Medulla oblongata (tissue), 1 donor: Measurements from ENCODE around the gene ACSS1.

ENCODE experiments used
- DNase-seq: peaks from one replicate; pipeline ENCODE4 v3.0.0-alpha.2; 2015; ENCODE audit errors: extremely low spot score

The ACSS1 gene

GRCh38 chr20:25031241-25031640 lies 26.7 kb downstream of the ACSS1 start:
- DNase-seq = no peak

- no peak for DNase-seq
Measured at GRCh38 chr20:25030649-25031207, 27.2 kb downstream of the ACSS1 start.

- DNase-seq = peak; percentile 60
Measured at GRCh38 chr20:25030007-25030648, 27.8 kb downstream of the ACSS1 start.

- peak; percentile 47 for DNase-seq
Measured at GRCh38 chr20:25025986-25026605, 31.8 kb downstream of the ACSS1 start.

GRCh38 chr20:25025091-25025861 lies 32.7 kb downstream of the ACSS1 start:
- no peak for DNase-seq

- DNase-seq = no peak
Measured at GRCh38 chr20:25024171-25024570, 33.8 kb downstream of the ACSS1 start.

- DNase-seq = no peak
Measured at GRCh38 chr20:25023356-25023755, 34.6 kb downstream of the ACSS1 start.

GRCh38 chr20:25022680-25023079 lies 35.3 kb downstream of the ACSS1 start:
- no peak for DNase-seq

- DNase-seq = no peak
Measured at GRCh38 chr20:25021336-25021735, 36.6 kb downstream of the ACSS1 start.

- no peak for DNase-seq
Measured at GRCh38 chr20:25020901-25021301, 37.0 kb downstream of the ACSS1 start.

- DNase-seq = no peak
Measured at GRCh38 chr20:25020345-25020744, 37.6 kb downstream of the ACSS1 start.

GRCh38 chr20:25019381-25020155 lies 38.4 kb downstream of the ACSS1 start:
- DNase-seq = no peak

GRCh38 chr20:25018841-25019240 lies 39.1 kb downstream of the ACSS1 start:
- DNase-seq = no peak

GRCh38 chr20:25018425-25018824 lies 39.5 kb downstream of the ACSS1 start:
- DNase-seq = no peak

GRCh38 chr20:25017257-25017803 lies 40.6 kb downstream of the ACSS1 start:
- no peak for DNase-seq

GRCh38 chr20:25016471-25016870 lies 41.5 kb downstream of the ACSS1 start:
- DNase-seq = no peak

GRCh38 chr20:25015986-25016385 lies 42.0 kb downstream of the ACSS1 start:
- no peak for DNase-seq

- DNase-seq = no peak
Measured at GRCh38 chr20:25014816-25015215, 43.1 kb downstream of the ACSS1 start.

- no peak for DNase-seq
Measured at GRCh38 chr20:25013478-25014380, 44.2 kb downstream of the ACSS1 start.

GRCh38 chr20:25012616-25013189 lies 45.2 kb downstream of the ACSS1 start:
- DNase-seq = no peak
